KBM-7 (cell line): ENCODE measurements around the gene DRGX.

Source experiments
- DNase-seq: peaks from one replicate; pipeline ENCODE4 v3.0.0-alpha.2; 2015
- in situ Hi-C: fragments of 300-500 bp; cut with MboI; formaldehyde crosslinking; loops from 2 replicates; pipeline ENCODE4 v1.14.3; 2020; ENCODE audit warnings: low sequenced_read_pairs, low pct_unique_long_range_greater_than_20kb, mixed read lengths

Gene DRGX

GRCh38 chr10:49328401-49329145 is 67.3 kb downstream of the DRGX start:
- no peak for DNase-seq

GRCh38 chr10:49327036-49327813 is 68.7 kb downstream of the DRGX start:
- in situ Hi-C loops = no loop called here
- no peak for DNase-seq

More at GRCh38 chr10:49328401-49329145, 67.3 kb downstream of the DRGX start:
- in situ Hi-C loops = no loop called here

- in situ Hi-C loops = no loop called here
- DNase-seq = no peak
Observed at GRCh38 chr10:49325916-49326783, 69.7 kb downstream of the DRGX start.

- in situ Hi-C loops = no loop called here
Observed at GRCh38 chr10:49325131-49325915, 70.6 kb downstream of the DRGX start.

GRCh38 chr10:49324711-49325110 is 71.2 kb downstream of the DRGX start:
- in situ Hi-C loops = no loop called here
- no peak for DNase-seq

More at GRCh38 chr10:49325131-49325915, 70.6 kb downstream of the DRGX start:
- DNase-seq = no peak

GRCh38 chr10:49323896-49324270 is 72.0 kb downstream of the DRGX start:
- in situ Hi-C loops = no loop called here
- DNase-seq = no peak

- no peak for DNase-seq
- in situ Hi-C loops = no loop called here
Observed at GRCh38 chr10:49323171-49323895, 72.6 kb downstream of the DRGX start.

GRCh38 chr10:49322371-49323170 is 73.3 kb downstream of the DRGX start:
- no peak for DNase-seq
- in situ Hi-C loops = no loop called here

GRCh38 chr10:49321021-49321420 is 74.9 kb downstream of the DRGX start:
- in situ Hi-C loops = no loop called here
- no peak for DNase-seq

- no peak for DNase-seq
- in situ Hi-C loops = no loop called here
Observed at GRCh38 chr10:49320191-49320590, 75.7 kb downstream of the DRGX start.

- no peak for DNase-seq
- in situ Hi-C loops = no loop called here
Observed at GRCh38 chr10:49319206-49319605, 76.7 kb downstream of the DRGX start.

GRCh38 chr10:49318755-49319154 is 77.1 kb downstream of the DRGX start:
- in situ Hi-C loops = no loop called here
- DNase-seq = no peak

- in situ Hi-C loops = no loop called here
- DNase-seq = no peak
Observed at GRCh38 chr10:49318028-49318427, 77.9 kb downstream of the DRGX start.

GRCh38 chr10:49314806-49315205 is 81.1 kb downstream of the DRGX start:
- in situ Hi-C loops = no loop called here
- DNase-seq = no peak
